ENCODE measurements around the gene TXNDC2. TPM values are rescaled to one million over a fixed set of nuclear protein-coding genes. Genes with fewer than 3 reads are reported as not detected.
A peak's percentile ranks its signal among the peaks of the same experiment; 100 is the strongest.

TXNDC2 gene
- total RNA-seq, 4 donors from 2014 or later, result 0.62 to 0.96 TPM; not detected in 2

DNA sequence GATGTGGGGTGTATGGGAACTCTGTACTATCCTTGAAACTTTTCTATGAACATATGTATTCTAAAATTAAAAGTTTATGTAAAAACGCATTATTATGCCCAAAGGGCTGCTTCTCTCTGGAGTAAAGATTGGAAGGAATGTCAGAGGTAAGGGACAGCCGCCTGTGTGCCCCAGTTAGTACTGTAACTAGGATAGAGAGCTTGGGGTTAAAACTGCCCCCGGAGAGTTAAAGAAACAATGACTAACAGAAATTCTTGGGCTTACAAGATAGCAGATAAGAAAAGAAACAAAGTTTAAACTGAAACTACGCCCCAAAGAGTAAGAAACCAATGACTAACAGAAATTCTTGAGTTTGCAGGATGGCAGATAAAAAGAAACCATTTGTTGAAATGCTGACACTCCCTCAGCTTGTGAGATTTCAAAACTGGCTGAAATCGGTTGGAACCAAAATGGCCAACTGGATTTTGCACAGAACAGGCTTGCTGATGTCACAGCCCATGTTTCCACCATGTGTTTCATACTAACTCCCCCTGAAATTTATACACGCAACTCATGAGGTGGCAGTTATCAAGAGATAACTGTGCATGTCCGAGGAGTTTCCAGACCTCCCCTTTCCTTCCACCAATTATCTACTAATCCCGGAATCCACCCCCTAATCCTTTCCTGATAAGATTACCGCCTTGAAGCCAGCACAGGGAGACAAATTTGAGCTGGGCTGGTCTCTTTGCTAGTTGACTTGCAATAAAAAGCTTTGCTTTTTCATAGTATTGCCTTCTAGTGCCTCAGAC, 8.7 kb upstream of the TXNDC2 start:
- no peaks in the 10 kb centered on the region for H3K9me3 ChIP-seq
- TF ChIP-seq POLR2AphosphoS5 (IDR thresholded peaks at IDR 0.05), result peak; percentile 41
- TF ChIP-seq, protein P1, sequence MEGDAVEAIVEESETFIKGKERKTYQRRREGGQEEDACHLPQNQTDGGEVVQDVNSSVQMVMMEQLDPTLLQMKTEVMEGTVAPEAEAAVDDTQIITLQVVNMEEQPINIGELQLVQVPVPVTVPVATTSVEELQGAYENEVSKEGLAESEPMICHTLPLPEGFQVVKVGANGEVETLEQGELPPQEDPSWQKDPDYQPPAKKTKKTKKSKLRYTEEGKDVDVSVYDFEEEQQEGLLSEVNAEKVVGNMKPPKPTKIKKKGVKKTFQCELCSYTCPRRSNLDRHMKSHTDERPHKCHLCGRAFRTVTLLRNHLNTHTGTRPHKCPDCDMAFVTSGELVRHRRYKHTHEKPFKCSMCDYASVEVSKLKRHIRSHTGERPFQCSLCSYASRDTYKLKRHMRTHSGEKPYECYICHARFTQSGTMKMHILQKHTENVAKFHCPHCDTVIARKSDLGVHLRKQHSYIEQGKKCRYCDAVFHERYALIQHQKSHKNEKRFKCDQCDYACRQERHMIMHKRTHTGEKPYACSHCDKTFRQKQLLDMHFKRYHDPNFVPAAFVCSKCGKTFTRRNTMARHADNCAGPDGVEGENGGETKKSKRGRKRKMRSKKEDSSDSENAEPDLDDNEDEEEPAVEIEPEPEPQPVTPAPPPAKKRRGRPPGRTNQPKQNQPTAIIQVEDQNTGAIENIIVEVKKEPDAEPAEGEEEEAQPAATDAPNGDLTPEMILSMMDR (IDR thresholded peaks at IDR 0.05), result no peak
- peak overlapping the region; percentile 11 to 16 for H3K4me3 ChIP-seq
- H3K27me3 ChIP-seq, result no peaks in the 10 kb centered on the region
- ATAC-seq, result peak; percentile 93
- no peaks in the 10 kb centered on the region for H3K36me3 ChIP-seq
- no peaks in the 10 kb centered on the region for H3K4me1 ChIP-seq
- WGBS, 2 donors (ENCODE audit: low coverage in 1 of 2), result 26 to 64% methylated on average over 5 to 9 of the region's 9 CpGs
- H3K27ac ChIP-seq, result peak overlapping the region in 3 of 4 donors; percentile 18 to 61 (median 60)

DNA sequence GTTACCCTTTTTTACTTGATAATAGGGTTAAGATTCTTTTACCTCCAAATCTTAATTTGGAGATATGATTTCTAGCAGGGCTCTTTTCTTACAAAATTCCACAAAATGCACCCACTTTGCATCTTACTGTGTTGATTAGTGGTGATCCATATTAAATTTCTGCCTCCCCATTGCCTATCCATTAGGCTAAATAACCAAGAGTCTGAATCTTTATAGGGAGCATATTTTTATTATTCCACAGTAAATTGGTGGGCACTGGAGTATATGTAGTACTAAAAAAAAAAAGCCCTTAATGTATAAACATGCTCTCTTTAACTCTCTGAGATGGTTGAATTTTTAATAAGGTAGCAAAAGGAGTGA, 8.1 kb upstream of the TXNDC2 start:
- Histone ChIP-seq H3K27ac (peak overlapping the region in 3 of 4 donors; percentile 14 to 61 (median 60)), H3K9me3 (no peaks in the 10 kb centered on the region), H3K4me1 (no peaks in the 10 kb centered on the region), H3K27me3 (no peaks in the 10 kb centered on the region), H3K4me3 (peak overlapping the region in 1 of 2 donors; percentile 16), H3K36me3 (no peaks in the 10 kb centered on the region)
- TF ChIP-seq POLR2A (IDR thresholded peaks at IDR 0.05) (no peak), POLR2AphosphoS5 (IDR thresholded peaks at IDR 0.05) (no peak), EP300 (IDR thresholded peaks at IDR 0.05) (no peak)
- TF ChIP-seq, protein P1 (IDR thresholded peaks at IDR 0.05), result no peak
- no peak for ATAC-seq

GRCh38 chr18:9878095-9878494, 7.7 kb upstream of the TXNDC2 start:
- 88 to 100% methylated on average over 1 of the region's 1 CpG for WGBS, 2 donors (ENCODE audit: low coverage in 1 of 2)
- no peak overlapping the region for H3K27ac ChIP-seq
- no peak for ATAC-seq

DNA sequence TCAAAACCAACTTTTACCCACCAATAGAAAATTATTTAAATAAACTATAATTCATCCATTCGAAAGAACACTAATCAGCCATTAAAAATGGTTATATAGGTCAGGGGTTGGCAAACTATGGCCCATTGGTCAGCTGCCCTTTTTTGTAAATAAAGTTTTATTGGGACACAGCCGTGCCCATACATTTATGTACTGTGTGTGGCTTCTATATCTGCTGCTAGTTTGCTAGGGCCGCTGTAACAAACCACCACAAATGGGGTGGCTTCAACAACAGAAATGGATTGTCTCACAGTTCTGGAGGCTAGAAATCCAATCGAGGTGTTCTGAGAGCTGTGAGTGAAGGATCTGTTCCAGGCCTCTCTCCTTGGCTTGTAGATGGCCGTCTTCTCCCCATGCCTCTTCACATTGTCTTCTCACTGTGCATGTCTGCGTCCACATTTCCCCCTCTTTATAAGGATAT, 7.0 kb upstream of the TXNDC2 start:
- Histone ChIP-seq H3K27ac (no peak overlapping the region), H3K36me3 (no peaks in the 10 kb centered on the region), H3K9me3 (no peaks in the 10 kb centered on the region), H3K27me3 (no peaks in the 10 kb centered on the region), H3K4me1 (no peaks in the 10 kb centered on the region), H3K4me3 (no peak overlapping the region)
- ATAC-seq, result no peak
- no peak for TF ChIP-seq POLR2AphosphoS5 (IDR thresholded peaks at IDR 0.05)
- TF ChIP-seq POLR2A (IDR thresholded peaks at IDR 0.05), result no peak
- TF ChIP-seq, protein P1 (IDR thresholded peaks at IDR 0.05), result no peak
- TF ChIP-seq EP300 (IDR thresholded peaks at IDR 0.05), result no peak
- 95 to 98% methylated on average over 5 to 6 of the region's 6 CpGs for WGBS, 2 donors (ENCODE audit: low coverage in 1 of 2)

More at GRCh38 chr18:9878095-9878494, 7.7 kb upstream of the TXNDC2 start:
- H3K4me1 ChIP-seq, result no peaks in the 10 kb centered on the region
- no peak overlapping the region for H3K4me3 ChIP-seq
- H3K36me3 ChIP-seq, result no peaks in the 10 kb centered on the region
- TF ChIP-seq EP300 (IDR thresholded peaks at IDR 0.05) (no peak), POLR2AphosphoS5 (IDR thresholded peaks at IDR 0.05) (no peak), POLR2A (IDR thresholded peaks at IDR 0.05) (no peak)
- TF ChIP-seq, protein P1 (IDR thresholded peaks at IDR 0.05), result no peak
- no peaks in the 10 kb centered on the region for H3K27me3 ChIP-seq
- no peaks in the 10 kb centered on the region for H3K9me3 ChIP-seq

GRCh38 chr18:9884090-9884489, 1.7 kb upstream of the TXNDC2 start:
- WGBS, 2 donors (ENCODE audit: low coverage in 1 of 2), result 86 to 93% methylated on average over 2 to 4 of the region's 6 CpGs
- H3K27me3 ChIP-seq, result no peaks in the 10 kb centered on the region

More at GRCh38 chr18:9884090-9884489, 1.7 kb upstream of the TXNDC2 start:
- no peak for TF ChIP-seq POLR2A (IDR thresholded peaks at IDR 0.05)
- TF ChIP-seq, protein P1 (IDR thresholded peaks at IDR 0.05), result no peak
- no peak for TF ChIP-seq POLR2AphosphoS5 (IDR thresholded peaks at IDR 0.05)
- no peak for TF ChIP-seq EP300 (IDR thresholded peaks at IDR 0.05)
- Histone ChIP-seq H3K36me3 (no peaks in the 10 kb centered on the region), H3K27ac (no peak overlapping the region), H3K9me3 (no peaks in the 10 kb centered on the region), H3K4me3 (no peak overlapping the region), H3K4me1 (no peaks in the 10 kb centered on the region)
- ATAC-seq, result no peak
